ENCODE data around the gene SNCA.

SNCA gene

DNA sequence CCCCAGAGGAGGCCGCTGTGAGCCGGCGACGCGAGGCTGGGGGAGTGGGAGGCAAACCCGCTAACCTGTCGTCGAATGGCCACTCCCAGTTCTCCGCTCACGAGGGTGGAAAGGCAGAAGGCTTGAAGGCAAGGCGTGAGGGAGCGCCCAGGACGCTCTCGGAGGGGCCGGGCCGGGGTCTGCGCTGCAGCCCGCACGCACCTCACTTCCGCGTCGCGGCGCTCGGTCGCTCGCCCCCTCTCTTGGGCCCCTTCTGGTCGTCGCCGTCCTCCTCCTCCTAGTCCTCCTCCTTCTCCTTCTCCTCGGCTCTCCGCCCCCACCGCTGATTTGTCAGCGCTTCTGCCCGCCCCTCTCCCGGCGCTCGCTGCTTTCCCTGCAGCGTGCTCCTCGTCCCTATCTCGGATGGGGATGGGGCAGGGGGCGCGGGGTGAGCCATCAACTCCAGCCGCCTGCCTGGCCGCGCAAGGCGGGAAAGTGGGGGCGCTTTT is at the start of gene SNCA:
SNCA (minus strand) TSS at position 265 of the 488 bp plus-strand sequence. CDS start 1,494 bp downstream, outside the sequence.
- no peak for DNase-seq (ENCODE audit: low read depth in 2 of 2, low spot score in 1 of 2)

DNA sequence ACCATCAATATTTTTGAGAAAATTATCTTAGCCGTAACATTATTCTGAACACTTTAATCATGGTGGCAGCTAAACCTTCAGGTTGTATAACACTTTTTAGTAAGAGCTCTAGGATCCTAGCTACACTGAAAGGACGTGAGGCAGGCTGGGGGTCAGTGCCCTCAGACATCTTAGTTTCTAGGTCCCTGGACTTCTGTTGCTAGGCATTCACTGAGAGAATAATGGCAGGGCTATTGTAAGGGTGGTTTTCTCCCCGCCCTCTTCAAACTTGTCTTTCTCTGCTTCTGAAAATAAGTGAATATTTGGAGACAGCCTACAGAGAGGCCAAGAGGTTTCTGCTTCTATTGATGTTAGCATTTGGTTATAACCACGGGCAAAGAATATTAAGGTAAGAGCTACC is 42.3 kb upstream of the SNCA start:
- DNase-seq (ENCODE audit: low read depth in 2 of 2, low spot score in 1 of 2): no peak

DNA sequence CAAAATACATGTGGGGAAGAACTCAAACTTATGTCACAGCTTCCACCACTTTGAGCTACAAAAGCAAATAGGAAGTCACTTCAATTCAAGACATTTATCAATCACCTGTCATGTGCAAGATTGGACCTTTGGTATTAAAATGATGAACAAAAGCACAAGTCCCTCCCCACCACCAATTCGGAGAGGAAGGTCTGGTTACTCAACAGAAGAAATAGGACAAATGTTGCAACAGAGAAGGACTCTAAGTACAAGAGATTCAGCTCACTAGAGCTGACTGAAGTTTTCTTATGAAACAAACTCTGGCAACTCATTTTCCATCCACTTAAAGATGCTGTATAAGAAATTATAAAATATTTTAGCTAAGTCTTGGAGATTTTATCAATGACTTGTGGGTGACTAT is 41.6 kb upstream of the SNCA start:
- no peak for DNase-seq (ENCODE audit: low read depth in 2 of 2, low spot score in 1 of 2)

DNA sequence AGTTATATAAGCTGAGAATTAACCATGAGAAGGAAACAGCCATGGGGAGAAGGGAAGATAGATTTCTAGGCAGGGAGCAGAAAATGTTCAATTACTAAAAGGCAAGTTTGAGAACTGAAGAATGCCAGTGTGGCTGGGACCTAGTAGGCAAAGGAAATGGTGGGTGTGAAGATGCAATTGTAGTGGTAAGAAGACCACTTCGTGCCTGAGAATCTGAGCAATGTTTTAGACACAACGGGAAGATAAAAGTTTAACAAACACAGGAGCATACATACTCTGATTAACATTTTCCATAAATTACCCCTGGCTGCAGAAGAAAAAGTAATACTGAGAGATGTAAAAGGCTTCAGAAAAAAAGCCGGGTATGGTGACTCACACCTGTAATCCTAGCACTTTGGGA is 39.6 kb upstream of the SNCA start:
- no peak for DNase-seq (ENCODE audit: low read depth in 2 of 2, low spot score in 1 of 2)

- DNase-seq (ENCODE audit: low read depth in 2 of 2, low spot score in 1 of 2): no peak
Measured at GRCh38 chr4:89871211-89871610, 34.2 kb upstream of the SNCA start.

DNA sequence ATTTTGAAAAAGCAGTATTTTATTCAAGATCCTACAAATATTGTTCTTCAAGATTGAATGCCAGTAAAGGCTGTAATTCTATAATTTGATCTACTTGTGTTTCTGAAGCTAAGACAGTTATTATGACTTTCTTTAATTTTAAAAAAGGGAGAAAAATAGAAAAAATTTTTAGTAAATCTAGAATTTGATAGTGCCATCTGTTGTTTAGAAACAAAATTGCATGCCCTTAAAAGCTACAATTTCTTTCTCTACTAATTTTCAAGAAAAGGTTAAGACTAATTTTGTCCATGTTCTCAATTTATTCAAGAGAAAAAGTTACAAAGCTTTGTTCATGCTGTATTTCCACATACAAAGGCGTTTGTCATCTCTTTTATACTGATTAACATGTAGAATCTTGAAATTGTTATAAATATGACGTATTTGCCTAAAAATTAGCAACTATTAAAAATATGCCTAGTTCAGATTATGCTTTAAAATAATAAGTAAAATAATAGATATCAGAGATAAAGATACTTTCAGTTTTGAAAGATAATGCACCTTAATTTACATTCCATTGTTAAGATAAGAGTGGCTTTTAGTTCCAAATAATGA is 32.1 kb upstream of the SNCA start:
- no peak for DNase-seq (ENCODE audit: low read depth in 2 of 2, low spot score in 1 of 2)

GRCh38 chr4:89868276-89868675 is 31.3 kb upstream of the SNCA start:
- DNase-seq (ENCODE audit: low read depth in 2 of 2, low spot score in 1 of 2): no peak

DNA sequence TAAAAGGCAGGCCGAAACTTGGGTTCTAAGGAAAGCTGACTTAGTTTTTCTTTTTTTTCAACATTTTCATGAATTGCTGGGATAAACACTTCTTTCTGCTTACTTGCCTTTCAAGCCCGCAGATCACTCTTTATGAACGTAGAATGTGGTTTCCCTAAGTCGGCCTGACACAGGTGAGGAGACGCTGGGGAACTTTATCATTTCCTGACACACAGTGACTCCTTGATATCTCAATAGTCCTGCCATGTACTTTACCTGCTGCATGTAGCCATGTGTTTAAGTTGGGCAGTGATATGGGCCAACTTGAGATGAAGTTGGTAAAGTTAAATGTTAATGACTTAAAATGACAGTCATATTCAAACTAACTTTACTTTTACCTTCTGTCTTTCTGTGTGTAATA is 26.6 kb upstream of the SNCA start:
- no peak for DNase-seq (ENCODE audit: low read depth in 2 of 2, low spot score in 1 of 2)

DNA sequence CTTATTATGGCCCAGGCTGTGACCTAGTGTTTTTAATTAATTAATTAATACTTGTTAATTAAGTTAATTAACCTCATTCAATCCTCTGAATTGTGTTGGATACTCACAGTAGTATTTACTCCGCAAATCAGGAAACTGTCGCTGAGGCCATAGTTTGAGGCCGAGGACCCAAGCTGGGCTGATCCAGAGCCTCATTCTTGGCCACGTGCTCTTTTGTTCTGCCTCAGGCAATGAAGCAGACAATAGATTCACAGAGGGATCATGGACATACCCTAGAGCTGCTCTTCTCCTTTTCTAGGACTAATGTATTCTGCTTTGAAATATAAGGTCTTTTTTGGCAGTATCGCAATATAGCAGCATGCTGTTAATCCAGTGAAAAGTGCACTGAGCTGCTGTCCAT is 24.0 kb upstream of the SNCA start:
- DNase-seq (ENCODE audit: low read depth in 2 of 2, low spot score in 1 of 2): no peak

DNA sequence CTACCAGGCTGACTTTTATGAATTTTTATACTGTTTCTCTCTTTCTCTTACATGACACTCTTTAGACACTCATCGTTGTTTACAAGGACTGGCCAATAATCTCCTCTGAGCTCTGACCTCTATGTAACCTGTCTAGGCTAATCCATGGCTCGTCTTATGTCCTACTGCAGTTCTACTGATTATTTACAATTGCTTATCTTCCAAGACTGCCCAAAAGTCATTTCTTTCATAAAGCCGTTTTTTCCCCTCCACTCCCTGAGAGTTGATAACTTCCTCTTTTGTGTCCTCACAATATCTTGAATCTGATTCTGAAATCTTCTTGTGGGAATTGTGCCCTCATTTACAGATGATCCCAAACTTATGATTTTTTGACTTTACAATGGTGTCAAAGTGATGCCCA is 18.3 kb upstream of the SNCA start:
- no peak for DNase-seq (ENCODE audit: low read depth in 2 of 2, low spot score in 1 of 2)

DNA sequence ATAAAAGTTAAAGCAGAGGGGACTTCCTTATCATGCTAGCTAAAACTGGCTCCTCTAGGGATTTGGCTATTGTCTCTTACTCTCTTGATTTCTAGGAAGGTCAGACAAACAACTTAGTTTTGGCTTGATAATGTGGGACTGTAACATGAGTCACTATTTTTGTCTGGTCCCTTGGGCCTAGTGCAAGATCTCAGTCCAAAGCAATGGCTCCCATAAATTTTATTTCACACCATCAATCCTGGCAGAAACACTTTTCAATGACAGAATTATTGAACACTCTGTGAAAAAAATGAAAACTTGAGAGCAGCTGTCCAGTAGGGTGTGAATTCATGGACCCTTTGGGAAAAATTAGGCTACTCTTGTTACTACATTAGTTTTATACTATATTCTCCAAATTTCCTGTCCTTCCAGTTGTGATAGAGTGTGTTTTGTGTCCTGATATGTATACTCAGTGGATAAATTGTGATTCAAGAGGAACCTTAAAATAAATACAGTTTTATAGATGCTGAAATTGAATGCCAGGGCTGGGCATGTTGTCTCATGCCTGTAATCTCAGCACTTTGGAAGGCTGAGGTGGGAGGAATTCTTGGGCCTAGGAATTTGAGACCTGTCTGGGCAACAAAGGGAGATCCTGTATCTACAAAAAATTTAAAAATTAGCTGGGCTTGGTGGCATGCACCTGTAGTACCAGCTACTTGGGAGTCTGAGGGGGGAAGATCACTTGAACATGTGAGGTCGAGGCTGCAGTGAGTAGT is 10.8 kb upstream of the SNCA start:
- no peak for DNase-seq (ENCODE audit: low read depth in 2 of 2, low spot score in 1 of 2)

DNA sequence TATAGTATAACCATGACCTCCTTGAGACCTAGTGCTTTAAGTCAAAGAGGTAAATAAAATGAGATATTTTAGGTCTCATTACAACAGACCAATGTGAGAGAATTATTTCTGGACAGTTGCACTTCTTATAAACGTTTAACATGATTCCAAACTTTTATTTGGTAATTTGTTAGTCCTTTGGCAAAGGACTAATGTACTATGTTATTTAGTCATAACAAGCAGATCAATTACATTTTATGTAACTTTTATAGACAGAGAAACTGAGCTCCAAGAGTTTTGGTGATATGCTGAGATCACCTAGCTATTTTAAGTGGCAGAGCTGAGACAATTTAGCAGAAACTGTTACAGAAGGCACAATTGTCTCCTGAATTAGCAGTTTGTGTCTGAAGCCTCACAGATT is 2.6 kb upstream of the SNCA start:
- no peak for DNase-seq (ENCODE audit: low read depth in 2 of 2, low spot score in 1 of 2)

- no peak for DNase-seq (ENCODE audit: low read depth in 2 of 2, low spot score in 1 of 2)
Measured at GRCh38 chr4:89837993-89838390, 1.0 kb upstream of the SNCA start.

GRCh38 chr4:89837385-89837992 is 528 bp upstream of the SNCA start:
- no peak for DNase-seq (ENCODE audit: low read depth in 2 of 2, low spot score in 1 of 2)

DNA sequence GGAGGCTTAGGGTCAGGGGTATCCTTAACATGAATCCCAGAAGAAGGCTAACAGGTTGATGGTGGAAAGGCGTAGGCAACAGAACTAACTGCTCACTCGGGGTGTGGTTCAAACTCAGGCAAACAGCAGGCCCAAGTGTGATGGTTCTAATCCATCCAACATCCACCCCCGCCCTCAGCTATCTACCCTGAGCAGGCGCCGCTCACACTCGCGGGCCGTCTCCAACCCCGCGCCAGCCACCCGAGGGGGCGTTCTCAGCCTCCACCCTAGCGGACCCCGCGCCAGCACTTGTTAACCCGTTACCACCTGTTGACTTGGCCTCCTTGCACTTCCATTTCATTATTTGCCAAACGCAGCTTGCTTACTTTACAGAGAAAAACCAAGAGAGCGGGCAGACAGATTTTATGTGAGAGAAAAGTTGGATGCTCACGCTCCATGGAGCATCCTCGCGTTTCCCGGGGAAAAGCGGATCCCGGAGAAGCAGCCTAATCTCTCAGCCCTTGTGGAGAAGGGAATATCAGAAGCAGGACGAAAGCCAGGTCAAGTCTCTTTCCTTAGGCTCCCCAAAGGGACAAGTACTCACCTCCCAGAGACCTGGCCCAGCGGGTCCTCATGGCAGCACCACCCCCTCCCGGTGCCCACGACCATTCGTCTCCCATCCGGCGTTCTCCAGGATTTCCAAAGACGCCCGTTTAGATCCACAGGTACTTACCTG is 773 bp downstream of the SNCA start:
- no peak for DNase-seq (ENCODE audit: low read depth in 2 of 2, low spot score in 1 of 2)

DNA sequence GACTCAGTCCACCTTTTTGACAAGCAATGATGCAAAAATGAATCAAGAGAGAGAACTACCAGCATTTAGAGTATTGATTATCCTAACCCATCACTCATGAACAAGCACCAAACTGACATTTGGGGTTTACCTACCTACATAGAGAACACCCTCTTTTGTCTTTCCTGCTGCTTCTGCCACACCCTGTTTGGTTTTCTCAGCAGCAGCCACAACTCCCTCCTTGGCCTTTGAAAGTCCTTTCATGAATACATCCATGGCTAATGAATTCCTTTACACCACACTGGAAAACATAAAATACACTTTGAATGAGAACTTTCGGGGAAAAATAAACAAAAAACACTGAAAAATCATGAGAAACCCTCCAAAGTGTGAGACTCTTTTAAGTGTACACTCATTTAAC is 1.5 kb downstream of the SNCA start:
- no peak for DNase-seq (ENCODE audit: low read depth in 2 of 2, low spot score in 1 of 2)

DNA sequence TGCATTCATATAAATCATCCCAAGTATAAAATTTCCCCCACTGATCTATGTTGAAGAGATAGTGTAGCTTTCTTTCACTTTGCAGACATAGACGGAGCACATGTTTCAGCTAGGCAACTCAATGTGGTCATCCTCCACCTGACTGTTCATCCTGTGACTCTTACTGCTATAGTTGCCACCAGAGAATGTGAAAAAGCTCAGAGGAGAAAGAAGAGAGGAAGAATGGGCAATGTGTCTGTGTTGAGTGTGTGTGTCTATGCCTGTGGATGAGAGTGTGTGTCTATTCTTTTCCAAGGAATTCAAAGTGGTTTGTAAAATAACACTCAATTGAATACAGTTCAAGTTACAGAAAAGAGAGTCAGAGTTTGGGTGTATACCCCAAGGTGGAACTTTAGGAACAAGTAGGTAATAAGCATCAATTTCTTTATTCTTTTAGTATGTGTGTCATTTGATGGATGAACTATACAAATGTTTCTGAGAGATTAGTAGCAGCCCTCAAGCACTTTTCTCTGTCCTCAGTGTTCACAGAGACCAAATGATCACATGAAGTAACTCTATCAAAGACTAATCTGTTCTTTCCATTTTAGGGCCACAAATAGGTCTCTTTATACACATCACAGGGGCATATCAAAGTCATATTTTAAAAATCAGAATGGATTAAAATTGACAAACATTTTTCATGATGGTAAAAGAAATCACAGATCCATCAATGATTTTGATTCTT is 2.3 kb downstream of the SNCA start:
- no peak for DNase-seq (ENCODE audit: low read depth in 2 of 2, low spot score in 1 of 2)

DNA sequence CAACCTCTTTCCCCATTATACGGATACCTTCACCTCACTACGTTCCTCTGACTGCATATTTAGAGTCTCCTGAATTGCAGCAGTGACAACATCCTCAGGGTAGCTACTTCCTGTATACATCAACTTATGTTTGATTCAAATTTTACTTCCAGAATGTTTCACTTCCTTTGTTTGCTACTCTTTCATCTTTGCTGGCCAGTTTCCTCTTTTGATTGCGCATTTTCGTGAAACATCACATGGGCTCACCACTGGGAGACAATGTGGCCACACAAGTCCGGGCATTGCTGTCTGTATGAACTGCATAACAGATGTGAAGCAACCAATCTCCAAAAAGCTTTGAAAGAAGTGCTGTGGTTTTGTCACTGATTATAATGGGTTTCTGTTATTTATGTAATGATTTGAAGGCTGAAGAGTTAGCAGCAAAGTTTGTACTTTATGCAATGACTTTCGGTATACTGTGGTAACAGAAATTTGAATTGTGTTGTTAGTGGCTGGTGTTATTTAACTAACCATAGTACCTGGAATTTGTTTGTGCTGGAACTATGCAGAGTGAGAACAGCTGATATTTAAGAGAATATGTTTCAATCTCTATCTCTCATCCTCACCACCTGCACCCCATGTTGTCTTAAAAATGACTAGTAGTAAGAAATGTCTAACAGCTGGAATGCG is 7.4 kb downstream of the SNCA start:
- no peak for DNase-seq (ENCODE audit: low read depth in 2 of 2, low spot score in 1 of 2)

DNA sequence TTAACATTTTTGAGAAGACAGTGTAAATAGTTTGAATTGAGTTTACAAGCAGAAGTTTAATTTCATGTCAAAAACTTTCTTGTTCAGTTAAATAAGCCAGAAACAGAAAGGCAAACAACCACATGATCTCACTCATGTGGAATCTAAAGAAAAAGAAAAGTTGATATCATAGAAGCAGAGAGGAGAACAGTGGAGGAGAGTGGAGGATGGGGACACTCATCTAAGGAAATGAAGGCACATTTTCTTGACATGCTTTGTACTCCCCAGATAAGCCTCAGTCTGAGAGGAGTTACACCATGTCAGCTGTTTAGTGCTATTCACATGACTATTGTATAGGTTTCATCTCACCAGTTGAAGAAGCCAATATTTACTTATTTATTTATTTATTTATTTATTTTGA is 13.5 kb downstream of the SNCA start:
- DNase-seq (ENCODE audit: low read depth in 2 of 2, low spot score in 1 of 2): no peak

- no peak for DNase-seq (ENCODE audit: low read depth in 2 of 2, low spot score in 1 of 2)
Measured at GRCh38 chr4:89821612-89822011, 15.3 kb downstream of the SNCA start.

DNA sequence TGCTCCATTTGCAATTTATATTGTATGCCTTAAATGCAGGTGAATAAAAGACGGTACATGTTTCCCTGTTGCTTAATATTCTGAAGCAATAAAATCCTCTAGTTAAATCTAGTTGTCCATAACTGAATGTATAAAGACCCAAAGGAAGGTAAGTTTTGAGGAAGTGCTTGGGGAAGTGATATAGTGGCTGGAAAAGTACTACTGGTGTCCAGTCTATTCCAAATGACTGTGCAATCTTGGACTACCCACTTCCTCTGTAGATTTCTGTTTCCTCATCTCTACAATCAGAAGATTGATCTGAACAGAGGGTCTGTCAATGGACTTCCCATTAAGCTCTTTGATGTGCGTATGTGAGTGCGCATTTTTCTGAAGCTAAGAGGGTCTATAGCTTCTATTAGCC is 17.0 kb downstream of the SNCA start:
- DNase-seq (ENCODE audit: low read depth in 2 of 2, low spot score in 1 of 2): no peak

Data from stimulated activated CD8-positive, alpha-beta memory T cell treated with anti-CD3 and anti-CD28 coated beads, Interleukin-4, amount 100 ng/mL, for 1 hour (primary cell).